HepG2 (cell line): ENCODE results near the gene FRMD4A. TPM values are rescaled to one million over a fixed set of nuclear protein-coding genes. Genes with fewer than 3 reads are reported as not detected.

Source experiments
- ATAC-seq: fragments of 200-7000 bp; cut with Tn5 transposase; 3 replicates; pipeline ENCODE4 v1.9.1; 2020; ENCODE audit warnings: mild to moderate bottlenecking, moderate library complexity
- BruUV-seq: library from RNA; stranded (reverse); fragments of 400-500 nt; replicated peaks from 2 replicates; lab custom pipeline; 2021; lab: Mats Ljungman, UMichigan
- CTCF ChIA-PET: fragments of 300-600 bp; formaldehyde crosslinking; extraction: SDS; loops from one replicate; lab custom pipeline; 2021; ENCODE audit warnings: low total read pairs, inconsistent platforms, low intra/inter-chr PET ratio; lab: Yijun Ruan, JAX
- POLR2A ChIA-PET: fragments of 350-600 bp; sonication (Branson Sonifier 250); formaldehyde crosslinking; loops from one replicate; lab custom pipeline; 2020; ENCODE audit warnings: antibody characterized with exemption, inconsistent platforms; lab: Yijun Ruan, JAX
- DNase-seq: peaks from one replicate; pipeline ENCODE4 v3.0.0-alpha.2; 2015; ENCODE audit warnings: low spot score
- FAIRE-seq: peaks from 3 replicates; lab custom pipeline; 2011; peaks lifted over from hg19 to GRCh38; lab: Jason Lieb, UNC
- H2AFZ ChIP-seq: one replicate; pipeline ENCODE4 v1.6.1; 2011; ENCODE audit warnings: low read length, inconsistent platforms
- H3K27ac ChIP-seq: fragments of 300-600 bp; 3 replicates; pipeline ENCODE4 v1.8.0; 2011; ENCODE audit warnings: mixed run types, mild to moderate bottlenecking, mixed read lengths, low read length, inconsistent platforms; ENCODE audit not compliant: insufficient read depth; ENCODE audit errors: extremely low read length
- H3K27me3 ChIP-seq, 2 experiments: fragments of 200-600 bp in 1 of 2; 2 replicates in 1 of 2; 3 replicates in 1 of 2; pipeline versions ENCODE4 v1.6.0 to v1.8.0; 2011; ENCODE audit warnings: low read length in 2 of 2, mild to moderate bottlenecking in 2 of 2, moderate library complexity in 2 of 2, inconsistent platforms in 1 of 2; ENCODE audit not compliant: insufficient read depth in 2 of 2, control insufficient read depth in 1 of 2
- H3K36me3 ChIP-seq, 2 experiments: fragments of 200-600 bp in 1 of 2; replicated peaks in 1 of 2; 2 replicates in 1 of 2; 3 replicates in 1 of 2; pipeline versions ENCODE4 v1.5.1 to v1.8.0; 2011; ENCODE audit warnings: low read length in 2 of 2, inconsistent platforms in 1 of 2; ENCODE audit not compliant: insufficient read depth in 2 of 2, control insufficient read depth in 1 of 2
- H3K4me1 ChIP-seq: 2 replicates; pipeline ENCODE4 v1.5.1; 2012; ENCODE audit warnings: low read length, inconsistent platforms; ENCODE audit not compliant: insufficient read depth
- H3K4me2 ChIP-seq: 2 replicates; pipeline ENCODE4 v1.6.0; 2011; ENCODE audit warnings: low read depth, low read length, inconsistent platforms
- H3K4me3 ChIP-seq, 3 experiments: fragments of 200-600 bp in 1 of 3; sonication (generic), shearing (Covaris generic) in 1 of 3; replicated peaks in 1 of 3; 2 replicates each; pipeline ENCODE4 v1.5.1; 2011 to 2016; ENCODE audit warnings: low read length in 3 of 3, inconsistent platforms in 2 of 3, low read depth in 2 of 3, mild to moderate bottlenecking in 2 of 3, control low read depth in 1 of 3, mixed read lengths in 1 of 3; ENCODE audit not compliant: insufficient read depth in 1 of 3
- H3K79me2 ChIP-seq: one replicate; pipeline ENCODE4 v1.6.1; 2011; ENCODE audit warnings: low read length, inconsistent platforms; ENCODE audit not compliant: insufficient read depth
- H3K9ac ChIP-seq: 2 replicates; pipeline ENCODE4 v1.6.0; 2011; ENCODE audit warnings: mild to moderate bottlenecking, low read depth, low read length, inconsistent platforms; ENCODE audit not compliant: insufficient read depth
- H3K9me3 ChIP-seq: 2 replicates; pipeline ENCODE4 v1.5.1; 2012; ENCODE audit warnings: mild to moderate bottlenecking, low read length
- H4K20me1 ChIP-seq: 2 replicates; pipeline ENCODE4 v1.6.0; 2011; ENCODE audit warnings: inconsistent platforms, mild to moderate bottlenecking, low read length, moderate library complexity; ENCODE audit not compliant: insufficient read depth
- CTCF ChIP-seq: sonication (generic); formaldehyde crosslinking; IDR thresholded peaks from 2 replicates; pipeline ENCODE4 v1.5.0; 2020; ENCODE audit warnings: mild to moderate bottlenecking, missing genetic modification reagents, moderate library complexity
- ETV5 ChIP-seq: IDR thresholded peaks from 2 replicates; pipeline ENCODE4 v1.6.1; 2018; ENCODE audit warnings: missing biosample characterization, missing genetic modification reagents, inconsistent platforms, borderline replicate concordance
- MED13 ChIP-seq: sonication (generic); formaldehyde crosslinking; IDR thresholded peaks from 2 replicates; pipeline ENCODE4 v1.5.0; 2020; ENCODE audit warnings: missing genetic modification reagents
- MIXL1 ChIP-seq: IDR thresholded peaks from 2 replicates; pipeline ENCODE4 v1.6.1; 2016
- NAIF1 ChIP-seq: sonication (generic); formaldehyde crosslinking; IDR thresholded peaks from 2 replicates; pipeline ENCODE4 v1.5.0; 2020; ENCODE audit warnings: mild to moderate bottlenecking, missing genetic modification reagents, borderline replicate concordance
- NFKBIZ ChIP-seq: IDR thresholded peaks from 2 replicates; pipeline ENCODE4 v1.6.1; 2018; ENCODE audit warnings: missing genetic modification reagents, missing compliant biosample characterization
- PLSCR1 ChIP-seq: sonication (generic); formaldehyde crosslinking; IDR thresholded peaks from 2 replicates; pipeline ENCODE4 v1.5.0; 2020; ENCODE audit warnings: missing genetic modification reagents, mild to moderate bottlenecking, borderline replicate concordance
- PTBP1 ChIP-seq: fragments of 200-400 bp; formaldehyde crosslinking; IDR thresholded peaks from 2 replicates; pipeline ENCODE4 v1.6.1; 2018; ENCODE audit warnings: low read length, low read depth; ENCODE audit not compliant: poor library complexity, severe bottlenecking
- RORA ChIP-seq: sonication (generic); formaldehyde crosslinking; IDR thresholded peaks from 2 replicates; pipeline ENCODE4 v1.5.0; 2020; ENCODE audit warnings: mild to moderate bottlenecking, missing genetic modification reagents, moderate library complexity
- ZNF180 ChIP-seq: sonication (generic); formaldehyde crosslinking; IDR thresholded peaks from 2 replicates; pipeline ENCODE4 v1.4.0; 2020; ENCODE audit warnings: low read depth, missing genetic modification reagents, borderline replicate concordance
- ZNF207 ChIP-seq: fragments of 450-650 bp; IDR thresholded peaks from 2 replicates; pipeline ENCODE4 v1.6.1; 2016; ENCODE audit warnings: antibody characterized with exemption, borderline replicate concordance
- ZNF577 ChIP-seq: sonication (generic); formaldehyde crosslinking; IDR thresholded peaks from 2 replicates; pipeline ENCODE4 v1.4.0; 2020; ENCODE audit warnings: mild to moderate bottlenecking, low read depth, missing genetic modification reagents, borderline replicate concordance
- ZNF674 ChIP-seq: sonication (generic); formaldehyde crosslinking; IDR thresholded peaks from 2 replicates; pipeline ENCODE4 v1.5.0; 2020; ENCODE audit warnings: low read depth, mild to moderate bottlenecking, missing genetic modification reagents
- ZNF766 ChIP-seq: sonication (generic); formaldehyde crosslinking; IDR thresholded peaks from 2 replicates; pipeline ENCODE4 v1.5.0; 2020; ENCODE audit warnings: missing genetic modification reagents, borderline replicate concordance
- ZNF772 ChIP-seq: sonication (generic); formaldehyde crosslinking; IDR thresholded peaks from 2 replicates; pipeline ENCODE4 v1.5.0; 2020; ENCODE audit warnings: mild to moderate bottlenecking, missing genetic modification reagents
- WGBS: methylation state at CpG from one replicate; pipeline ENCODE4 v1.1.6; 2017; ENCODE audit warnings: low lambda C conversion rate; 5-methylcytosine and 5-hydroxymethylcytosine counted together
- in situ Hi-C: cut with HindIII; loops from 2 replicates; pipeline ENCODE4 v1.10.0; 2017; ENCODE audit warnings: low pct_unique_long_range_greater_than_20kb; ENCODE audit not compliant: extremely low pct_ligation_motif_present
- intact Hi-C: fragments of 100-400 bp; cut with micrococcal nuclease; formaldehyde crosslinking; loops from one replicate; pipeline ENCODE4 v1.10.0; 2022; ENCODE audit not compliant: unreplicated experiment
- polyA plus RNA-seq, 8 experiments: library from polyadenylated mRNA; depleted of rRNA in 3 of 8; stranded (reverse) in 7 of 8; unstranded in 1 of 8; fragments of >200 nt; fragmentation: Illumina TruSeq in 4 of 8; extraction: Trizol in 4 of 8; gene quantifications; 2 replicates each; pipeline versions ENCODE4 v1.2.1 to v1.2.3, GENCODE V29; 2011 to 2016; ENCODE audit warnings: low read depth in 4 of 8, missing spikeins in 1 of 8, mixed read lengths in 1 of 8; ENCODE audit not compliant: insufficient read depth in 1 of 8
- total RNA-seq, 5 experiments: library from RNA; depleted of rRNA; stranded (reverse); fragments of >200 nt; fragmentation: Illumina TruSeq; extraction: Trizol; gene quantifications; 2 replicates each; pipeline ENCODE4 v1.2.3, GENCODE V29; 2016; ENCODE audit warnings: low read depth in 1 of 5
- TF ChIP-seq, protein P1 (sequence below): sonication (generic); formaldehyde crosslinking; IDR thresholded peaks from 2 replicates; pipeline ENCODE4 v1.5.0; 2020; ENCODE audit warnings: missing genetic modification reagents
- TF ChIP-seq, protein P2 (sequence below): sonication (generic); formaldehyde crosslinking; IDR thresholded peaks from 2 replicates; pipeline ENCODE4 v1.4.0; 2020; ENCODE audit warnings: low read depth, mild to moderate bottlenecking, missing genetic modification reagents

The FRMD4A gene
- total and polyA plus RNA-seq, 2 of the 13 experiments (the other 11 are each of a cell fraction or from before 2014, with no cell fraction given): 0.09 to 0.26 TPM

DNA sequence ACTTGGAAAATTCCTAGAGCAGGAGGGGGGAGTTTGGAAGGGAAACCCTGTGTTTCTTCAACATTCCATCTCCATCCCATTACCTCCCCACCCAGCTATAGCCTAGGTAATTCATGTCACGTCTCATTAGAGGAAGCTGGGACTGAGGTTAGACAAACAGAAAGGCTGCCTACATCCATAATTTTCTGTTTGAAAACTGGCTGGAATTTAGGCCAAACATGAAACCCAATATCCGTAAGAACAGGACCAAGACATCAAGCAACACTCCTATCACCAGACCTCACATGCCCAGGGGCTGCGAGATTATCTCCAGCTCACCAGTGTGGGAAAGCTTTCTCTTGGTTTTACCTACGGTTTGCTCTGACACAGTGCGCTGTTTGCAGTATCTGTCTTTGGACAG is 316.3 kb downstream of the FRMD4A start (continued):
- TF ChIP-seq ZNF207: no peak

DNA sequence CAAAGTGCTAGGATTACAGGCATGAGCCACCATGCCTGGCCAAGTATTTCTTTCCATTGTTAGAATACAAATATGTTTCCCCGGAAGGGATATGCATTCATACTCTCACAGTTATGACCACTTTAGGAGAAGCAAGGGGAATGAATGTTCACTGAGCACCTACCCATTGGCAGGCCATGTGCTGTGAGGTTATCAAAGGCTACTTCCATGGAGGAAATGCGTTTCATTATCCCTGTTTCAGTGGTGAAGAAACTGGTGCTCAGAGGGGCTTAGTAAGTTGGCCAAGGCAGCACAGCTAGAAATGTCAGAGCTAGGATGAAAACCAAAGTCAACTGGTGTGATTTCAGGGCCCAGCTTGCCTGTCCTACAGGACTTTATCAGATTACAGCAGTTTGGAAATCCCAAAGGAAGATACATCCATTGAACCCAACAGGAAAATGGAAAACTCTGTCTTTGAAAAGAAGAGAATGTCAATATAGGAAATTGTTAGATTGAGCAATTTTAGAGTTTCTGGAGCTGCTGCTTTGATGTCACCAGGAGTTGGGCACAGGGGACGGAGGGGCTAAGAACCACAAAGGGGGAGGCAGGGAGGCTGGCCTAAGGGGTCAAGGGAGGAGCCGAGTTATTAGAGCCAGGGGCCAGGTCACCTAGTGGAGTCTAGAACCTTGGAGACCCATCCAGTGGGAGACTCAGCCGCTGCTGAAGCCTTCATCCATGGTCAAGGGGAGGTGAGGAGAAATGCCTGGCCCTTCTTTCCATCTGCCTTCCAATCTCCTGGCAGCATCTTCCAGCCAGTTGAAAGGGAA is 319.8 kb downstream of the FRMD4A start:
- no peak for ATAC-seq
- POLR2A ChIA-PET: no interaction called here
- H3K9me3 ChIP-seq: no peaks in the 10 kb centered on the region
- TF ChIP-seq PTBP1: no peak
- TF ChIP-seq, protein P1, sequence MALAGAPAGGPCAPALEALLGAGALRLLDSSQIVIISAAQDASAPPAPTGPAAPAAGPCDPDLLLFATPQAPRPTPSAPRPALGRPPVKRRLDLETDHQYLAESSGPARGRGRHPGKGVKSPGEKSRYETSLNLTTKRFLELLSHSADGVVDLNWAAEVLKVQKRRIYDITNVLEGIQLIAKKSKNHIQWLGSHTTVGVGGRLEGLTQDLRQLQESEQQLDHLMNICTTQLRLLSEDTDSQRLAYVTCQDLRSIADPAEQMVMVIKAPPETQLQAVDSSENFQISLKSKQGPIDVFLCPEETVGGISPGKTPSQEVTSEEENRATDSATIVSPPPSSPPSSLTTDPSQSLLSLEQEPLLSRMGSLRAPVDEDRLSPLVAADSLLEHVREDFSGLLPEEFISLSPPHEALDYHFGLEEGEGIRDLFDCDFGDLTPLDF: no peak
- TF ChIP-seq ZNF772 (CRISPR knock-in tag): no peak
- TF ChIP-seq CTCF: no peak
- no peak for TF ChIP-seq NAIF1 (CRISPR knock-in tag)
- no peak for TF ChIP-seq ZNF180 (CRISPR knock-in tag)
- TF ChIP-seq, protein P2, sequence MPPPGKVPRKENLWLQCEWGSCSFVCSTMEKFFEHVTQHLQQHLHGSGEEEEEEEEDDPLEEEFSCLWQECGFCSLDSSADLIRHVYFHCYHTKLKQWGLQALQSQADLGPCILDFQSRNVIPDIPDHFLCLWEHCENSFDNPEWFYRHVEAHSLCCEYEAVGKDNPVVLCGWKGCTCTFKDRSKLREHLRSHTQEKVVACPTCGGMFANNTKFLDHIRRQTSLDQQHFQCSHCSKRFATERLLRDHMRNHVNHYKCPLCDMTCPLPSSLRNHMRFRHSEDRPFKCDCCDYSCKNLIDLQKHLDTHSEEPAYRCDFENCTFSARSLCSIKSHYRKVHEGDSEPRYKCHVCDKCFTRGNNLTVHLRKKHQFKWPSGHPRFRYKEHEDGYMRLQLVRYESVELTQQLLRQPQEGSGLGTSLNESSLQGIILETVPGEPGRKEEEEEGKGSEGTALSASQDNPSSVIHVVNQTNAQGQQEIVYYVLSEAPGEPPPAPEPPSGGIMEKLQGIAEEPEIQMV (CRISPR knock-in tag): no peak
- no peak for TF ChIP-seq NFKBIZ (CRISPR knock-in tag)
- TF ChIP-seq MIXL1: no peak
- TF ChIP-seq ETV5 (CRISPR knock-in tag): no peak
- no peak for TF ChIP-seq ZNF577 (CRISPR knock-in tag)
- TF ChIP-seq RORA (CRISPR knock-in tag): no peak
- TF ChIP-seq PLSCR1: no peak
- TF ChIP-seq ZNF766: no peak
- no peak for TF ChIP-seq MED13 (CRISPR knock-in tag)
- TF ChIP-seq ZNF674: no peak

More for the DNA sequence above, 319.8 kb downstream of the FRMD4A start:
- no peak for FAIRE-seq
- Histone ChIP-seq H3K36me3 (no peaks in the 10 kb centered on the region), H3K4me1 (no peaks in the 10 kb centered on the region), H2AFZ (no peak overlapping the region), H3K4me3 (no peak overlapping the region), H4K20me1 (no peaks in the 10 kb centered on the region), H3K27me3 (peaks cover 1 to 10% of the 10 kb centered on the region in 2 experiments; a peak in 2 of 5 replicates), H3K79me2 (no peaks in the 10 kb centered on the region), H3K27ac (no peak overlapping the region), H3K9ac (no peak overlapping the region), H3K4me2 (no peak overlapping the region)
- in situ Hi-C loops: no loop called here
- BruUV-seq: no TSS peak
- intact Hi-C loops: no loop called here
- CTCF ChIA-PET: no interaction called here
- WGBS: 26% methylated on average over 5 of the region's 5 CpGs
- DNase-seq: no peak
